ENCODE results near the gene PKN3. TPM values are rescaled to one million over a fixed set of nuclear protein-coding genes. Genes with fewer than 3 reads are reported as not detected.
A peak's percentile ranks its signal among the peaks of the same experiment; 100 is the strongest.

PKN3 gene
- total RNA-seq, 2 donors from 2014 or later: 8.8 to 11.4 TPM

DNA sequence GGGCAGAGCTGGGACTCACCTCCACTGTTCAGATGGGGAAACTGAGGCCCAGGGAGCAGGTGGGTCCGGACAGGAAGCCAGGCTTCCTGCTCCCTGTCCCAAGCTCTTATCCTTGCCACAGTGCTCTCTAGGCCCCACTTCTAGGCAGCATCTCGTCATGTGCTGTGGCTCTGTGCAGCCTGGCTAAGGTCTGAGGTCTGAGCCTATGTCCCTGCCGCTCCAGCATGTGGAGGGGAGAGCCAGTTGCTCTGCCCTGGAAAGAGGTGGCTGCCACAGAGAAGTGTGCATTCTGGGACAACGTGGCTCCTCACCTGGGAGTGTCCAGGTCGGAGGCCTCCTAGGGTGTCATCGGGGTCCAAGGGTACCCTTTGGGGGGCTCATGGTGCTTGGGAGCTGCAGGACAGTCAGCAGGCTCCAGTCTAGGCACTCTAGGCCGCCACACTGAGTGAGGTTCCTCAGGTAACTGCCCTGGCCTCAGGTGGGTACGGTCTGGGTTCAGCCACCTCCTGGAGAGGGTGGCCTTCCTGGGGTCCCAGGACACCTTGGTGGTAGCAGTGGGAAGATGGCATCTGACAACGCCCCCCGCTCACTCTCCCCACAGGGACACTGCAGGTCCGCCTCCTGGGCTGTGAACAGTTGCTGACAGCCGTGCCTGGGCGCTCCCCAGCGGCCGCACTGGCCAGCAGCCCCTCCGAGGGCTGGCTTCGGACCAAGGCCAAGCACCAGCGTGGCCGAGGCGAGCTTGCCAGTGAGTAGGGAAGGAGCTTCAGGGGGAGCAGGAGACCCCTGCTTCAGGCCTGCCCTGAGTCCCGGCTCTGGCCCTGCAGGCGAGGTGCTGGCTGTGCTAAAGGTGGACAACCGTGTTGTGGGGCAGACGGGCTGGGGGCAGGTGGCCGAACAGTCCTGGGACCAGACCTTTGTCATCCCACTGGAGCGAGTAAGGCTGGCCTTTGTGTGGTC, 10.4 kb downstream of the PKN3 start:
- intact Hi-C loops (cut with DNase I): no loop called here
- DNase-seq (ENCODE audit: low spot score): peak; percentile 73

DNA sequence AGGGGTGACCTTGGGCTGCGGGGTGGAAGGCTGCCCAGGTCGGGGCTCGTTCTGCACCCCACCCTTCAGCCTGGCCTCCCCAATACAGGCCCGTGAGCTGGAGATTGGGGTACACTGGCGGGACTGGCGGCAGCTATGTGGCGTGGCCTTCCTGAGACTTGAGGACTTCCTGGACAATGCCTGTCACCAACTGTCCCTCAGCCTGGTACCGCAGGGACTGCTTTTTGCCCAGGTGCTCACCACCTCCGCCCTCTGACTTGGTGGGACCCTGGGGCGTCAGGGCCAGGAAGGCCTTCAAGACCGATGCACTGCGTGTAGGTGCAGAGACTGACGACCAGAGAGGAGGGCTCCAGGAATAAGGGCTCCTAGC, 11.1 kb downstream of the PKN3 start:
- DNase-seq (ENCODE audit: low spot score): peak; percentile 41
- intact Hi-C loops (cut with DNase I): no loop called here

DNA sequence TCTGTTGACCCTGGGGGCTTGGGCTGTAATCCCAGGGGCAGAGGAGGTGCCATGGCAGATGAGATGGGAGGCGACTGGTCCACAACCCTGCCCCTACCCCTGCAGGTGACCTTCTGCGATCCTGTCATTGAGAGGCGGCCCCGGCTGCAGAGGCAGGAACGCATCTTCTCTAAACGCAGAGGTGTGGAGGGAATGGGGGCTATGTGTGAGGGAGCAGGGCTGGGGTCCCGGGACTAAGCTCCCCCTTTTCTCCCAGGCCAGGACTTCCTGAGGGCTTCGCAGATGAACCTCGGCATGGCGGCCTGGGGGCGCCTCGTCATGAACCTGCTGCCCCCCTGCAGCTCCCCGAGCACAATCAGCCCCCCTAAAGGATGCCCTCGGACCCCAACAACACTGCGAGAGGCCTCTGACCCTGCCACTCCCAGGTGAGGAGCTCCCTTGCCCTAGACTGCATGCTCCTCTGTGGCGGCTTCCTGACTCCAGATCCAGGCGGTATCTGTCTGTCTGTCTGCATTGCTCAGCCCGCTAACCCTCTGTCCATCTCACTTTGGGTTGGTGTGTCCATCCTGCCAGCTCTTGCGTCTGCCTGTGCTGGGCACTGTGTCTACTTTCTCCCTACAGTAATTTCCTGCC, 11.8 kb downstream of the PKN3 start:
- DNase-seq (ENCODE audit: low spot score): peak; percentile 45
- intact Hi-C loops (cut with DNase I): no loop called here

DNA sequence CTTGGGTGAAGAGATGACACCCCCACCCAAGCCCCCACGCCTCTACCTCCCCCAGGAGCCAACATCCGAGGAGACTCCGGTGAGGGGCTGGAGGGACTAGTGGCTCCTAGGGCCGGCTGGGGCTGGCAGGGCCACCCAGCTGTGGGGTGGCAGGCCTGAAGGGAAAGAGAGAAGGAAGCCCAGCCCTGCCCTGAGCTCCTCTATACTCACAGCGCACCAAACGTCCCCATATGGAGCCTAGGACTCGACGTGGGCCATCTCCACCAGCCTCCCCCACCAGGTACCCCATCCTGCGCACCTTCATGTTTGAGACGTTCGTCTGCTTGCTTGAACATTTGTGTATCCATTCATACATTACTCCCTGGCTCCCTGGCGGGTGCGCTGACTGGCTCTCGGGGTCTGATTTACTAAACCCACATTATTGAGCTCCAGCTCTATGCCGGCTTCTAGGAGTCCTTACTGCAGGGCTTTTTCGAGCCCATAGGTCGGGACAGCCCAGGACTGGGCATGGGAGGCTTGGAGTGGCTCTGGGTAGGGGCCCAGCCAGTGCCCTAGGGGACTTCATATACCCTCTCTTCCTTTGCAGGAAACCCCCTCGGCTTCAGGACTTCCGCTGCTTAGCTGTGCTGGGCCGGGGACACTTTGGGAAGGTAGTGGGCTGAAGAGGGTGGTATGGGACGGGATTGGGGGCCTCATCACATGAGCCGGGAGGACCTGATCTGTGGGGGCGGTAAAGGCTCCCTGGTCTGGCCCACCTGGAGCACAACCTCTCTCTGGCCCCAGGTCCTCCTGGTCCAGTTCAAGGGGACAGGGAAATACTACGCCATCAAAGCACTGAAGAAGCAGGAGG, 12.5 kb downstream of the PKN3 start:
- intact Hi-C loops (cut with DNase I): no loop called here
- peak; percentile 61 for DNase-seq (ENCODE audit: low spot score)

DNA sequence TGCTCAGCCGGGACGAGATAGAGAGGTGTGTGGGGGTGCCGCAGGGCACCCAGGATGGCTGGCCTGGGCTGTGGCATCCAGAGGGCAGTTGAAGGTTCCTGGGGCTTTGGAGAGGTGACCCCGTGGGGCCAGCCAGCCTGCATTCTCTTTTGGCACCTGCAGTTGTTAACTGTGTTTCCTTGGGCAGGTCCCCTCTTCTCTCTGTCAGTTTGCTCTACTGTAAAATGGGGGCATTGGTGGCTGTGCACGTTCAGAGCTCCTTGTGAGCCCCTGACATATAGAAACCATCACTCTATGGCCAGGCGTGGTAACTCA, 13.1 kb downstream of the PKN3 start:
- intact Hi-C loops (cut with DNase I): no loop called here
- no peak for DNase-seq (ENCODE audit: low spot score)

DNA sequence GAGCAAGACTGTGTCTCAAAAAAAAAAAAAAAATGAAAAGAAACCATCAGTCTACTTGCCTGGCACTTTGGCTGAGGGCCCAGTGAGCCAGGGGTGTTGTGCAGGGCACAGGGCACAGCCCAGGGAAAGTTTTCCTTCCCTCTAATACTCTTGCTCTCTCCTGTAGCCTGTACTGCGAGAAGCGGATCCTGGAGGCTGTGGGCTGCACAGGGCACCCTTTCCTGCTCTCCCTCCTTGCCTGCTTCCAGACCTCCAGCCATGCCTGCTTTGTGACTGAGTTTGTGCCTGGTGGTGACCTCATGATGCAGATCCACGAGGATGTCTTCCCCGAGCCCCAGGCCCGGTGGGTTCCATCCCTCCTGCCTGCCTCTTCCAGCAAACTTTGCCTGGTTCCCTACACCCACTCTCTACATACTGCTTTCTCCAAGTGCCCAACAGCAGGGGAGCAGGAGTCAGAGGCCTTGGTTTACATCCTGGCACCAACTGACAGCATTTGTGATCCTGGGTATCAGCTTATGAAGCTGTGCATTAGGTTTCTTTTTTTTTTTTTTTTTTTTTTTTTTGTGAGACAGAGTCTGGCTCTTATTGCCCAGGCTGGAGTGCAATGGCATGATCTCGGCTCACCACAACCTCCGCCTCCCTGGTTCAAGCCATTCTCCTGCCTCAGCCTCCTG, 14.4 kb downstream of the PKN3 start:
- intact Hi-C loops (cut with DNase I): no loop called here
- DNase-seq (ENCODE audit: low spot score): peak; percentile 70

DNA sequence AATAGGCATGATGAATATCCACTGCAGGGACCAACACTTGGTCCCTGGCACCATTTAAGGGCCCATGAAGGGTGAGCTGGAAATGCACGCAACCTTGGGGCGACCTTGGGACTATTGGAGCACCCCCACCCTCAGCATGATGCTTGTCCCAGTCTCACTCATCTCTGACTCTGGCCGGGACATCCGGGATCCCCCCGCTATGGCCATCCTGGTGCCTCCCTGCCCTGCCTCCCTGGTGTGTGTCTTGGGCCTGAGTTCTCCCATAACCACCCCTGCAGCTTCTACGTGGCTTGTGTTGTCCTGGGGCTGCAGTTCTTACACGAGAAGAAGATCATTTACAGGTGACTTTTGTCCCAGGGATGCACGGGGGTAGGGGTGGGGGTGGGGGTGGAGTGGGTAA, 15.7 kb downstream of the PKN3 start:
- DNase-seq (ENCODE audit: low spot score): no peak
- intact Hi-C loops (cut with DNase I): no loop called here

DNA sequence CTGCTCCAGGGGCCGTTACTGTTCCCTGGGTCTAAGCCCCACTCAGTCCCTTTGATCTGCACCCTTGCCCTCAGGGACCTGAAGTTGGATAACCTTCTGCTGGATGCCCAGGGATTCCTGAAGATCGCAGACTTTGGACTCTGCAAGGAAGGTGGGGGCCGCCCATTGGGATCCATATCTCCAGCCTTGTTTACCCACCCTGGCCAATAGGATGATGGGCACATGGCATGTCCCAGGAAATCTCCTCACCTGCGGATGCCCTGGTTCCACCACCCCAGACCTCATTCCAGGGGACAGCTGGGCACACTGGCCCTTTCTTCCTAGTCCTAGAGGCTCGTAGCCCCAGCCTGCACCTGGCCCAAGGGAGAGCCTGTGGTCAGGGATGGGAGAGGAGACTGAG, 16.2 kb downstream of the PKN3 start:
- intact Hi-C loops (cut with DNase I): no loop called here
- DNase-seq (ENCODE audit: low spot score): no peak

DNA sequence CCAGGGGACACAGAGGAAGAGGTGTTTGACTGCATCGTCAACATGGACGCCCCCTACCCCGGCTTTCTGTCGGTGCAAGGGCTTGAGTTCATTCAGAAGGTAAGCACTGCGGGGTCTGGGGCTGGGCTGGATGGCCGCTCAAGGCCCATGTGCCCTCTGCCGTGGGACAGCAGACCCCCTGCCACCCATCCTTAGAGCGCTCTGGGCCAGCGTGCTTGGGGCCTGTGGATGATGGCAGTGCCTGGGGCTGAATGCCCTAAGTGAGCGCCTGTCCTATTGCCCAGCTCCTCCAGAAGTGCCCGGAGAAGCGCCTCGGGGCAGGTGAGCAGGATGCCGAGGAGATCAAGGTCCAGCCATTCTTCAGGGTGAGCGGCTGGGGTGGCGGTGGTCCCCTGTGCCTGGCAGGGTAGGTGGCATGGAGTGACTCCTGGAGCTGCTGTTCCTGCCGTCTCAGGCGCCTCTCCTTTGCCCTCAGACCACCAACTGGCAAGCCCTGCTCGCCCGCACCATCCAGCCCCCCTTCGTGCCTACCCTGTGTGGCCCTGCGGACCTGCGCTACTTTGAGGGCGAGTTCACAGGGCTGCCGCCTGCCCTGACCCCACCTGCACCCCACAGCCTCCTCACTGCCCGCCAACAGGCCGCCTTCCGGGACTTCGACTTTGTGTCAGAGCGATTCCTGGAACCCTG, 17.8 kb downstream of the PKN3 start:
- peak; percentile 79 for DNase-seq (ENCODE audit: low spot score)
- intact Hi-C loops (cut with DNase I): no loop called here

DNA sequence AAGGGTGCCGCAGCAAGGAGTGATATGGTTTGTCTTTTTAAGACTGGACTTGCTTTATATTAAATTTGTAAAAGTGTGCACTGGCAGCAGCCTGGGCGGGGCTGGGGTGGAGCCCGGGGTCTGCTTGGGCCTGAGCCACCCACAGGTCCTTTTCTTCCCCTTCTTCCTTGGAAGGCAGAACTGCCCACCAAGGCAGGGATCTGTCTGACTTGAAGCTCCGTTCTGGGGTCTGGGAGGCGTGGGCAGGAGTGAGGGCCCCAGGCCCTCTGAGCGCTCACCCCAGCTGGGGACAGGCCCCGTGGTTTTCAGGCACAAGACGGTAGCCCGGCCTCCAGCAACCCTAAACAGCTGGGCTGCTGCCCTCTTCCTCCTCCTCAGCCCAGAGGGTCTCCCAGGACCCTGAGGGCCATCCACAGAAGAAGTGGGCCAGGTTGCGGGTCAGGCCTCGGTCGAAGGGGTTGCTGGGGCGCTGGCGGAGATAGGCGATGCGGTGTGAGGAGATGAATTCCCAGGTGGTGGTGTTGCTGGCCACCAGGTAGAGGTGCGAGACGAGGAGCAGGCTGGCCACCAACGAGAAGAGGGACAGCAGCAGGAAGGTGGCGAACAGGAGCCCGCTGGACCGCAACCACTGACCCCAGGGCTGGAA, 18.7 kb downstream of the PKN3 start:
- no peak for DNase-seq (ENCODE audit: low spot score)
- intact Hi-C loops (cut with DNase I): no loop called here

DNA sequence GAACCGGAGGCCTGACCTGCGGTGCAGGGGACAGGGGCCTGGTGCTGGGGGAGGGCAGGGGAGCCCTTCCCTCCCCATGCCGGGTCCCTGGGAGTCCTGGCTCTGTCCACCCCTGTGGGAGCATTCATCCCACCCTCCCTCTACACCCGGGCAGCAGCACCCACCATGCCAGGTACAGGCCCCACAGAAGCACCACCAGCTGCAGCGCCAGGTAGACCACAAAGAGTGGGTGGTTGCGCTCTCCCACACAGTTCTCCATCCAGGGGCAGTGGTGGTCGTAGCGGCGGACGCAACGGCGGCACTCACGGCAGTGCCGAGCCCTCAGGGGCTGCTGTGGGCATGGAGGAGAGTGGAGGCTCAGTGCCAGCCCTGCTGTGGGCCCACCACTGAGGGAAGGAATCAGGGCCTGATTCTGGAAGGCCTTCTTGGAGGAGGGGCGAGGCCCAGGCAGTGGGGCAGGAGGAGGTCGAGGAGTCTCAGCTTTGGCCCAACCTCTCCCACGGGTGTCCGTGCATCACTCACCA, 19.2 kb downstream of the PKN3 start:
- intact Hi-C loops (cut with DNase I): no loop called here
- DNase-seq (ENCODE audit: low spot score): peak; percentile 72

DNA sequence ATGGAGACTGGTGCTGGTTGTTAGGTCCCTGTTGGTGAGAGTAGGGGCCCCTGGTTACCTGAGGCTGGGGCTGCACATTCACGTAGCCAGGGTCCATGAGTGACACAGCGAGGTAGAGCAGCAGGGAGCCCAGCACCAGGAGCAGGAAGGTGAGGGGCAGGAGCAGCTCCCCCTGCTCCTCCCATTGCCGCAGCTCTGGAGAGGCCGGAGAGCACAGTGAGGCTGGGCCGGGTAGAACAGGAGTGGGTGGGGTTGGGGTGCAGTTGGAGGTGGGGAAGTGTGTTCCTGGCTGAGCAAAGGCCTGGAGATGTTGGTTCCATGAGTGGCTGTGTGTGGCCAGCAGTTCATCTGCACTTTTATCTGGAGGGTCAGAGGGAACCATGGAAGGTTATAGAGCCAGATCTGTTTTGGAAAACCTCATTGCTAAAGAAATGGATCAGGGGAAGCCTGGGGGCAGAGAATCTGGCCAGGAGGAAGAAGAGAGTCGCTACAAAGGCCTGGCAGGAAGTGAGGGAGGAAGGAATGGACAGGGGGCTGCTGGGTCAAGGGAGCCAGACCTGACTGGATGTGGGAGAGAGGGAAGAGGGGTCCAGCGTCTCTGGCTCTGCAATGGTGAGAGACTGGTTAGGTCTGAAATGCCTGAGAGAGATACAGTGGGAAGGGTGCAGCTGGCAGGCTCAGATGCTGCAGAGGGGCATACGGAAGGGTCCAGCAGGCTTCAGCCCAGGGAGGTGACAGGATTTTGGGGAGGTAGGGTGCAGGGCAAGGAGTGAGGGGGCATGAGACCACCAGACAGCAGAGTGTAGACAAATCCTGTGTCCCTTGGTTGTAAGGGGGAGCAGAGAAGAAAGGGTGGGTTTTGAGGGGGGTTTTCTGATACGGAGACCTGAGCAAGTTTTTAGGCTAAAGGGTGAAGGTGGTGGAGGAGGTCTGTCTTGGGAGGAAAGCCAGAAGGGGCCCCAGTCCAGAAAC, 20.4 kb downstream of the PKN3 start:
- peak; percentile 73 for DNase-seq (ENCODE audit: low spot score)
- intact Hi-C loops (cut with DNase I): no loop called here

DNA sequence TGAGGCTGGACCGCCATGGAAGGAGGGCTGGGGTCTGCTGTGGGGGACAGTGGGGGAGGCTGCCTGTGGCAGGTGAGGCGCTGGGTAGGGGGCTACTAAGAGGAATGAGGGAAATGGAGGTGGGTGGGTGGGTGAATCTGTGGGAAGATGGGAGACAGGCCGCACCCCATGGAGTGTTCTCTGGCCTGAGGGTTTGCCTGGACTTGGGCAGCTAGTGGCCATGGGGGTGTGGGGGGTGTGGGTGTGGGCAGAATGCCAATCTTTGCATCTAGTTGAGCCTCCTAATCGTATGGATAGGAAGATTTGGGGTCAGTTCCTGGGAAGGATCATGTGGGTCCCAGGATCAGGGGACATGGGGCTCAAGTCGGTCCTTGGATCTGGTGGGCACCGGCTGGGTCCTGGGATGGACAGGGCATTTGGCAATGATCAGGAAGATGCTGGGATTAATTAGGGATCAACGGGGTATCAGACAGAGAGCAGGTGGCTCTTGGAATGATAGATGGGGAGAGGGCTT, 21.1 kb downstream of the PKN3 start:
- intact Hi-C loops (cut with DNase I): no loop called here
- DNase-seq (ENCODE audit: low spot score): peak; percentile 77

DNA sequence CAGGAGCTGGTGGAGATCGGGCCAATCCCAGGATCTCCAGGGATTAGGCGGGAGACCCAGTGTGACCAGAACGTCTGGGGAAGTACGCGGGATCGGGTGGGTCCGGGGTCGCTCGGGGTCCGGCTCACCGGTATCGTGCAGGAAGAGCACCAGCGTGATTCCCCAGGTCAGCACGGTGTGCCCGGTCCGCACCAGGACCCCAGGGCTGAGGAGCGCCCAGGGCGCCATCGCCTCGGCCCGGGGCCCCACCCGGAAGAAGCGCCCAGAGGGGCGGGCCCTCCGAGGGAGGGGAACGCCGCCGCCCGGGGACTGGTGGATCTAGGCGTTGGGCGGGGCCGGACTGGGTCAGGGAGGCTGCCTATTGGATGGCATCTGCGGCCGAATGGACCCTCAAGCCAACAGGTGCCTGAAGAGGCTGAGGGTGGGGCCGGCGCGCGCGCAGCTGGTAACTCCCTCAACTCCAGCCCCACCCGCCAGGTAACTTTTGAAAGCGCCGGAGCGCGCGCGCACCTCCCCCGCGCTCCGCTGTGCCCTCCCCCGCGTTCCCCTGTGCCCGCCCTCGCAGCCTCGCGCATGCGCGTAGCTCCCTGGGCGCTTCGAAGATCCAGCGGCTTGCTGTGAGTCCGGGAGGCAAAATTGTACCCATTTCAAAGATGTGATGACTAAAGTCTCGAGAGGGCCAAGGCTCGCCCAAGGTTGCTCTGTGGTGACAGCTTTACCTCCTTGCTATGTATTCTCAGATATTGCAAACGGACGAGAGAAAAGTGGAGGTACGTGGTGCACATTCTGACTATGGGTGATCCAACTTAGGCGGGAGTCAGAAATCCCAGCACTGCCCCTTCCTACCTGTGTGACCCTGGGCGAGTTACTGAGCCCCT, 21.8 kb downstream of the PKN3 start, which contains the start of gene ZDHHC12:
ZDHHC12 (minus strand) TSS at position 262 of the 878 bp plus-strand sequence; CDS start at position 228, 34 bp downstream.
- DNase-seq (ENCODE audit: low spot score): peak; percentile 98
- intact Hi-C loops (cut with DNase I): no loop called here

DNA sequence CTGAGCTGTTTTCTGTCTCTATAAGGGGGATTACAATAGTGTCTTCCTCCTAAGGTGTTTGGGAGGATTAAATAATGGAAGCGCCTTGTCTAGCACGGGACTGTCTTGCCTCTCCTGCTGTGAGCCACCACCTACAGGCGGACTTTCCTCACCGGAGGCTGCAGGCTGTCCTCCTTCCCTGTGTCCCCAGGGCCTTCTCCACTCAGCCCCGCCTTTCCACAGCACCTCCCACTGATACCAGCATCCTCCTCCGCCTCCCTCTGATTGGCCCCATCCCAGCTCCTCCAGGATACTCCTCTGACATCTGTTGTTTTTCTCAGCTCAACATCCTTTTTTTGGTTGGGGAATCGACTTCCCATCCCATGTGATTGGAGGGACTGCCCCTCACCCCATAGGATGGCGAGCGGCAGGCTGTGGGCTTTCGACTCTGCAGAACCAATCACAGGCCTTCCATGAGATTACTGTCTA, 22.5 kb downstream of the PKN3 start:
- DNase-seq (ENCODE audit: low spot score): peak; percentile 83

More for the DNA sequence above, 22.5 kb downstream of the PKN3 start:
- intact Hi-C loops (cut with DNase I): no loop called here
